Measurements from ENCODE around the gene CGB5.
A peak's percentile ranks its signal among the peaks of the same experiment; 100 is the strongest.
"Not testable (repeated sequence)": the region's sequence is repeated elsewhere in the genome, so short reads cannot be mapped to it uniquely, and the experiment has no call there.

Gene CGB5

GRCh38 chr19:49059053-49059452 is 15.4 kb downstream of the CGB5 start:
- DNase-seq, result no peak

- no peak for DNase-seq
These were observed 17.4 kb downstream of the CGB5 start for GRCh38 chr19:49061000-49061399.

GRCh38 chr19:49061445-49061844 is 17.8 kb downstream of the CGB5 start:
- no peak for DNase-seq

- no peak for DNase-seq
These were observed 20.5 kb downstream of the CGB5 start for GRCh38 chr19:49064029-49064629.

GRCh38 chr19:49064768-49065611 is 21.3 kb downstream of the CGB5 start, which contains the start of gene NTF4:
Gene NTF4 (minus strand): TSS chr19:49064818. CDS start chr19:49061997, 2,821 bp downstream.
- DNase-seq, result no peak

- no peak for DNase-seq
These were observed 22.4 kb downstream of the CGB5 start for GRCh38 chr19:49065905-49066512.

- no peak for DNase-seq
These were observed 23.9 kb downstream of the CGB5 start for GRCh38 chr19:49067554-49067953.

GRCh38 chr19:49069026-49069425 is 25.4 kb downstream of the CGB5 start:
- DNase-seq, result no peak

- no peak for DNase-seq
These were observed 26.8 kb downstream of the CGB5 start for GRCh38 chr19:49070416-49070815.

GRCh38 chr19:49071860-49072547 is 28.4 kb downstream of the CGB5 start:
- peak; percentile 32 for DNase-seq

- no peak for DNase-seq
These were observed 30.1 kb downstream of the CGB5 start for GRCh38 chr19:49073514-49074378.

- DNase-seq, result not testable (repeated sequence)
These were observed 31.2 kb downstream of the CGB5 start for GRCh38 chr19:49074869-49075268.

- DNase-seq, result no peak
These were observed 36.7 kb downstream of the CGB5 start for GRCh38 chr19:49080392-49080791.

GRCh38 chr19:49081273-49081672 is 37.6 kb downstream of the CGB5 start:
- no peak for DNase-seq

GRCh38 chr19:49084206-49085019 is 40.8 kb downstream of the CGB5 start:
- DNase-seq, result no peak

GRCh38 chr19:49085020-49085867 is 41.6 kb downstream of the CGB5 start, which contains the start of gene SNRNP70:
Gene SNRNP70 (plus strand): TSS chr19:49085451. CDS start chr19:49086415, 964 bp downstream.
- DNase-seq, result peak; percentile 99

GRCh38 chr19:49085868-49086232 is 42.2 kb downstream of the CGB5 start:
- DNase-seq, result no peak

GRCh38 chr19:49086296-49086695 is 42.6 kb downstream of the CGB5 start:
- no peak for DNase-seq

- DNase-seq, result no peak
These were observed 47.9 kb downstream of the CGB5 start for GRCh38 chr19:49091391-49092038.

- DNase-seq, result no peak
These were observed 49.0 kb downstream of the CGB5 start for GRCh38 chr19:49092686-49093085.
